PFSK-1 (cell line): Measurements from ENCODE around the gene TSPAN13.

ENCODE experiments used
- FOXP2 ChIP-seq: optimal IDR thresholded peaks from 2 replicates; pipeline ENCODE3; 2011; ENCODE audit warnings: borderline replicate concordance, control low read depth, inconsistent platforms; ENCODE audit not compliant: insufficient read depth; ENCODE audit errors: extremely low read length, extremely low read depth
- POLR2AphosphoS5 ChIP-seq: IDR thresholded peaks from 2 replicates; pipeline ENCODE4 v1.6.1; 2012; ENCODE audit warnings: low read depth, mild to moderate bottlenecking, control low read depth, low read length, moderate library complexity
- SIN3A ChIP-seq: IDR thresholded peaks from 2 replicates; pipeline ENCODE4 v1.6.1; 2012; ENCODE audit warnings: mild to moderate bottlenecking, low read length, moderate library complexity, borderline replicate concordance; ENCODE audit not compliant: insufficient read depth
- TAF1 ChIP-seq: IDR thresholded peaks from 2 replicates; pipeline ENCODE4 v1.6.1; 2012; ENCODE audit warnings: low read length, control low read depth, borderline replicate concordance; ENCODE audit not compliant: insufficient read depth
- TF ChIP-seq, protein P1 (sequence below), 2 experiments: IDR thresholded peaks; 2 replicates each; pipeline versions ENCODE4 v1.6.1 to v1.8.0; 2011 to 2012; ENCODE audit warnings: low read depth in 2 of 2, low read length in 2 of 2, control low read depth in 1 of 2, inconsistent platforms in 1 of 2, mild to moderate bottlenecking in 1 of 2, moderate library complexity in 1 of 2; ENCODE audit not compliant: insufficient read depth in 1 of 2

DNA sequence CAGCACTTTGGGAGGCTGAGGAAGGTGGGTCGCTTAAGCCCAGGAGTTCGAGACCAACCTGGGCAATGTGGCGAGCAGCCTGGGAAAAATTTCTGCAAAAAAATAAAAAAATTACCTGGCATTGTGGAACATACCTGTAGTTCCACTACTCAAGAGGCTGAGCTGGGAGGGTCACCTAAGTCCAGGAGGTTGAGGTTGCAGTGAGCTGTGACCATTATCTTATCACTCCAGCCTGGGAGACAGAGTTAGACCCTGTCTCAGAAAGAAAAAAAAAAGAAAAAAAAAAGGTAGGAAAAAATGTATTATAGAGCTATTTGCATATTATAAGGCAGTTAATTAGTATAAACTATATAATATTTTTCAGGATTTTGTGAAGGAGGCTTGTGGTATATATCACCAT lies 11.0 kb upstream of the TSPAN13 start:
- TF ChIP-seq POLR2AphosphoS5: no peak
- TF ChIP-seq, protein P1, sequence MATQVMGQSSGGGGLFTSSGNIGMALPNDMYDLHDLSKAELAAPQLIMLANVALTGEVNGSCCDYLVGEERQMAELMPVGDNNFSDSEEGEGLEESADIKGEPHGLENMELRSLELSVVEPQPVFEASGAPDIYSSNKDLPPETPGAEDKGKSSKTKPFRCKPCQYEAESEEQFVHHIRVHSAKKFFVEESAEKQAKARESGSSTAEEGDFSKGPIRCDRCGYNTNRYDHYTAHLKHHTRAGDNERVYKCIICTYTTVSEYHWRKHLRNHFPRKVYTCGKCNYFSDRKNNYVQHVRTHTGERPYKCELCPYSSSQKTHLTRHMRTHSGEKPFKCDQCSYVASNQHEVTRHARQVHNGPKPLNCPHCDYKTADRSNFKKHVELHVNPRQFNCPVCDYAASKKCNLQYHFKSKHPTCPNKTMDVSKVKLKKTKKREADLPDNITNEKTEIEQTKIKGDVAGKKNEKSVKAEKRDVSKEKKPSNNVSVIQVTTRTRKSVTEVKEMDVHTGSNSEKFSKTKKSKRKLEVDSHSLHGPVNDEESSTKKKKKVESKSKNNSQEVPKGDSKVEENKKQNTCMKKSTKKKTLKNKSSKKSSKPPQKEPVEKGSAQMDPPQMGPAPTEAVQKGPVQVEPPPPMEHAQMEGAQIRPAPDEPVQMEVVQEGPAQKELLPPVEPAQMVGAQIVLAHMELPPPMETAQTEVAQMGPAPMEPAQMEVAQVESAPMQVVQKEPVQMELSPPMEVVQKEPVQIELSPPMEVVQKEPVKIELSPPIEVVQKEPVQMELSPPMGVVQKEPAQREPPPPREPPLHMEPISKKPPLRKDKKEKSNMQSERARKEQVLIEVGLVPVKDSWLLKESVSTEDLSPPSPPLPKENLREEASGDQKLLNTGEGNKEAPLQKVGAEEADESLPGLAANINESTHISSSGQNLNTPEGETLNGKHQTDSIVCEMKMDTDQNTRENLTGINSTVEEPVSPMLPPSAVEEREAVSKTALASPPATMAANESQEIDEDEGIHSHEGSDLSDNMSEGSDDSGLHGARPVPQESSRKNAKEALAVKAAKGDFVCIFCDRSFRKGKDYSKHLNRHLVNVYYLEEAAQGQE (IDR thresholded peaks at IDR 0.05; ENCODE audit: insufficient read depth in 1 of 2, low read depth in 2 of 2, low read length in 2 of 2): no peak
- TF ChIP-seq TAF1: no peak
- TF ChIP-seq SIN3A: no peak
- TF ChIP-seq FOXP2: no peak
